Adipocyte (in vitro differentiated cells): ENCODE measurements around the gene PTPRN.
"Not testable (repeated sequence)": the region's sequence is repeated elsewhere in the genome, so short reads cannot be mapped to it uniquely, and the experiment has no call there.

Source experiments
- DNase-seq: peaks from one replicate; pipeline ENCODE4 v3.0.0-alpha.2; 2015; ENCODE audit warnings: low read depth
- H3K27me3 ChIP-seq: replicated peaks from 2 replicates; pipeline ENCODE4 v1.7.0; 2013; ENCODE audit warnings: mild to moderate bottlenecking, low read length, moderate library complexity; ENCODE audit not compliant: control insufficient read depth, insufficient read depth
- H3K36me3 ChIP-seq: 2 replicates; pipeline ENCODE4 v1.7.0; 2013; ENCODE audit warnings: low read length, mild to moderate bottlenecking, moderate library complexity; ENCODE audit not compliant: control insufficient read depth, insufficient read depth, severe bottlenecking
- H3K4me1 ChIP-seq: 2 replicates; pipeline ENCODE4 v1.7.0; 2013; ENCODE audit warnings: mild to moderate bottlenecking, low read length, moderate library complexity; ENCODE audit not compliant: control insufficient read depth, insufficient read depth
- H3K4me3 ChIP-seq: 2 replicates; pipeline ENCODE4 v1.7.0; 2013; ENCODE audit warnings: mild to moderate bottlenecking, low read length, moderate library complexity
- H3K9ac ChIP-seq: 2 replicates; pipeline ENCODE4 v1.7.0; 2013; ENCODE audit warnings: mild to moderate bottlenecking, low read length, moderate library complexity
- H3K9me3 ChIP-seq: 2 replicates; pipeline ENCODE4 v1.7.0; 2013; ENCODE audit warnings: mild to moderate bottlenecking, low read length, moderate library complexity; ENCODE audit not compliant: control insufficient read depth

PTPRN gene

DNA sequence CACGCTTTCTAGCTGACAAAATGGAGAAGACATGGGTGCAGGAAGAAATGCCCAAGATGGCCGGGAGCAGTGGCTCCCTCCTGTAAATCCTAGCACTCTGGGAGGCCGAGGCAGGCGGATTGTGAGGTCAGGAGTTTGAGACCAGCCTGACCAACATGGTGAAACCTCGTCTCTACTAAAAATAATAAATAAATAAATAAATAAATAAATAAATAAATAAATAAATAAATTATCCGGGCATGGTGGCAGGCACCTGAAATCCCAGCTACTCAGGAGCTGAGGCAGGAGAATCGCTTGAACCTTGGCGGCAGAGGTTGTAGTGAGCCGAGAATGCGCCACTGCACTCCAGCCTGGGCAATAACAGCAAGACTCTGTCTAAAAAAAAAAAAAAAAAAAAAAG lies 50.3 kb downstream of the PTPRN start:
- H3K4me3 ChIP-seq, H3K36me3 ChIP-seq, H3K9me3 ChIP-seq, H3K9ac ChIP-seq, DNase-seq, H3K27me3 ChIP-seq: not testable (repeated sequence)
- H3K4me1 ChIP-seq, result peaks cover 14% of the 10 kb centered on the region

DNA sequence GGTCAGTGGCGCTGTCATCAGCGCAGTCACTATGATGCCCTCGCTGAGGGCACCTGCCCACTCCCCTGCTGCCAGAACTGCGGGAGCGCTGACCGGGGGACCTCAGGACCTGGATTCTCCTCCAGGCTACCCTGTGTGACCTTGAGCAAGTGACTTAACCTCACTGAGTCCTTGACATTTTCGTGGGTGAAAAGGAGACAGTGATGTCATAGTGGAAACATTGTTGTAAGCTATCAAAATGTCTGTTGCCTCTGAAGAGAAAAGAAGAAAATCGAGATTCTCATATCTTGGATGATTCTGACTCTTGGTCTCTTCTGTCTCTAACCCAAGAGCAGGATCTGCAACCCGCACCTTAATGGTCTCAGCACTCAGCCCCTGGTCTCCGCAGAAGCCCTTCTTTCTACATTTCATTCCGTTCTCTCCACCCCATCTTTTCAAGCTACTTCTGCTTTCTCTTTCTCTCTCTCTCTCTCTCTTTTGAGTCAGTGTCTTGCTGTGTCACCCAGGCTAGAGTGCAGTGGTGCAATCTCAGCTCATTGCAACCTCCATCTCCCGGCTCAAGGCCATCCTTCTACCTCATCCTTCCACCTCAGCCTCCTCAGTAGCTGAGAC lies 54.5 kb downstream of the PTPRN start:
- no peak for DNase-seq
- peak overlapping the region; percentile 61 for H3K9ac ChIP-seq
- H3K4me1 ChIP-seq, result peaks cover 35% of the 10 kb centered on the region
- H3K9me3 ChIP-seq, result no peaks in the 10 kb centered on the region
- no peaks in the 10 kb centered on the region for H3K27me3 ChIP-seq
- peaks cover 3% of the 10 kb centered on the region for H3K36me3 ChIP-seq
- peak overlapping the region; percentile 81 for H3K4me3 ChIP-seq

DNA sequence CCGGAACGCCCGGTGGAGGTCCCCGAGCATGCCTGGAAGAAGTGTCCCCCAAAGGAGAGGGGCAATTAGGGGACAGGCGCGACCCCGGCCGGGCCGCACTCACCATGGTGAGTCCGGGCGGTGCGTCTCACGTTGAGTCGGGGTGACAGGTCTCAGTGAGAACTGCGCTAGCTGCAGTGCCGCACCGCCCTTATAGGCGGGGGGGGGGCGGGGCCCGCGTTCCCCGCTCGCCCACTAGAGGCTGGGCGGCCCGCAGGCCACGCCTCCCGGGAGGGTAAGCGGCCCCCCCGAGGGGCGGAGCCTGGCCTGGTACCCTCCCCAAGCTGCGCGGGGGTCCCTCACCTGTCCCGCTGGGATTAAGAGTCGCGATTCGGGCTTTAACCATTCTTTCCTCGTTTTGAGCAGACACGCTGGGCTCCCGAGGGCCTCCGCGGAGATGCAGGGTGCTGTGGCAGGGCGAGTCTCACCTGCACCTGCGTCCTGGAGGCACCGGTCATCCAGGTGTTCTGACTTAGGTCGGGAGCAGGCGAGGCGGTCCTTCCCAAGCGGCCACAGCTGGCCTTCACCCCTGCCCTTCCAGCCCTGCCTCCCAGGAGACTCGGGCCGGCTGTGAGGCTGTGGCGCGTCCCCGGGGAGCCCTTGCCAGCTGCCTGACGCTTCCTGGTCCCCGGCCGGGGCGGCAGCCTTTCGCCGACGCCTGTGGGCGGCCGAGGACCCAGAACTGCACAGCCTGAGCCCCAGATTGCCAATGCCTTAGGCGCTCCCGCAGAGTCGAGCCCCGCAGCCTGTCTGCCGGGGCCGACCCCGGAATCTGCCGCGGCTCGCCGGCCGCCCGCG lies 55.2 kb downstream of the PTPRN start, which contains the start of gene TUBA4A:
Gene TUBA4A (minus strand): TSS at position 166 of the 837 bp plus-strand sequence. CDS start 60 bp downstream, at position 106.
- peaks cover 42% of the 10 kb centered on the region for H3K4me1 ChIP-seq
- no peaks in the 10 kb centered on the region for H3K9me3 ChIP-seq
- H3K36me3 ChIP-seq, result peaks cover 3% of the 10 kb centered on the region
- peak within 1 kb of the TSS; percentile 61 for H3K9ac ChIP-seq
- H3K4me3 ChIP-seq, result peak within 1 kb of the TSS; percentile 81
- peak; percentile 72 for DNase-seq
- H3K27me3 ChIP-seq, result no peaks in the 10 kb centered on the region

DNA sequence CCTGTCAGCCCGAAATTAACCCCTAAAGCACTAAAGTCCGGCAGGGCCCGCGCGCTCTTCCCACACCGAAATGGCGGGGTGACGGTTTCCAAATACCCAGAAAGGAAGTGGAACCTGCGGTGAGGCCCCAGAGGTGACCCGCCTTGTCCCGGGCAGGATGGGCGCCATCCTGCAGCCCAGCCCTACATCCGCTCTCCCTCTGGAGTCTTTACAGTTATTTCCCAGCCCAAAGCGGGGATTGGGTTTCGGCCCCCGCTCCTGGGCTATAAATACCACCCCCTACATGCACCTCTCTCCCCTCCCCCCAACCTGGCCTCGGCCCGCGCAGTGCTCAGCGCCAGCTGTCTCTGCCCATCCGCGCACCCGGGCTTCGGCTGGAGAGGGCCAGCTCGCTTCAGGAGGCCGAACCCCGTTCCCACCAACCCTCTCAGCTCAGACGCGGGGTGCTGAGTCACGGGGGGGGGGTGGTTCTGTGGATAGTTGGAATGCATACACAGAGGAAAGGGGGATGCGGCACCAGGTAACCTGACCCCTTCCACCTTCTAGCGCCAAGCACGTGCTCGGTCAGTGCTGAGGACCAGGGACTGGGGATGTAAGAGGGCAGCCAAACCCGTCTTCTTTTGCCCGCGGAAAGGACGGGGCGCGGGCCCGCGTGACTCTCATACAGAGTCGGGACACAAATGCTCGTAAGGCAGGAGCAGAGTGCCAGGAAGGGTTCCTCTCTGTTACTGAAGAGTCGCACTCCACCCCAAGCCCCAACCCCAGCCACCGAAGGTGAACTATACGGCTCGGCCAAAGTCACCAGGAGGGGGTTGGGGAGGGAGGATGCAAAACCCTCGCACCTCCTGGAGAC lies 56.1 kb downstream of the PTPRN start, which contains the start of gene TUBA4B:
Gene TUBA4B (plus strand): TSS at position 344 of the 853 bp plus-strand sequence. CDS start 165 bp downstream, at position 509.
- peak within 1 kb of the TSS; percentile 81 for H3K4me3 ChIP-seq
- peak; percentile 43 for DNase-seq
- H3K27me3 ChIP-seq, result no peaks in the 10 kb centered on the region
- peaks cover 6% of the 10 kb centered on the region for H3K36me3 ChIP-seq
- H3K9me3 ChIP-seq, result no peaks in the 10 kb centered on the region
- peaks cover 46% of the 10 kb centered on the region for H3K4me1 ChIP-seq
- peak within 1 kb of the TSS; percentile 61 for H3K9ac ChIP-seq

DNA sequence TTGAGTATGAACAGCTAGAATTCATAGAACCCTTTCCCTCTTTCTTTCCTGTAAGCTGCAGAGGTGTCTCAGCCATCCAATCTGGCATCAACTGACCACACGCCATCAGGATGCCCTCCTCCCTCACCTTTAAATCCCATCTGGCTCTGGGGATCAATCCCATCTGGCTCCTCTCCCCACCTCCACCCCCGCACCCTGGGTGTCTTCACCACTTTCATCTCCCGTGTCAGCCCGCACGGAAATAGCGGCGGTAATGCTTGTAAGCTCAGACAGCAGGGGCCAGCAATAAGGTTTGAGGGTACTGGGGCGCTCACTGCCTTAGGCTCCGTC lies 56.7 kb downstream of the PTPRN start:
- Histone ChIP-seq H3K9ac (no peak overlapping the region), H3K4me1 (peaks cover 47% of the 10 kb centered on the region), H3K27me3 (no peaks in the 10 kb centered on the region), H3K4me3 (peak overlapping the region; percentile 81), H3K36me3 (peaks cover 12% of the 10 kb centered on the region), H3K9me3 (no peaks in the 10 kb centered on the region)
- no peak for DNase-seq

DNA sequence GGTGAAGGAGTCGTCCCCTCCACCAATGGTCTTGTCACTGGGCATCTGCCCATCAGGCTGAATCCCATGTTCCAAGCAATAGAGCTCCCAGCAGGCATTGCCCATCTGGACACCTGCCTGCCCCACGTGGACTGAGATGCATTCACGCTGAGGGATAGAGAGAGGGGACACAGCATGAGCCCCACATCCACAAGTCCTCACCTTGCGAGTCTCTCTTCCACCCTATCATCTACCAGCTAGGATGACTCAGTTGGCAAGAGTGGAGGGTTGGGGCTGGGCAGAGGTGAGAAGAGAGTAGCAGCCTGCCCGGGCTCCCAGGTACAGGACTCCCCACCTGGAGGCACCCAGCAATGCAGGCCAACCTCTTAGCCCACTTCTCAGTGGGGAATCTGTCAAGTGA lies 57.1 kb downstream of the PTPRN start:
- Histone ChIP-seq H3K4me3 (no peak overlapping the region), H3K9me3 (no peaks in the 10 kb centered on the region), H3K9ac (no peak overlapping the region), H3K36me3 (peaks cover 13% of the 10 kb centered on the region), H3K4me1 (peaks cover 50% of the 10 kb centered on the region), H3K27me3 (no peaks in the 10 kb centered on the region)
- no peak for DNase-seq

DNA sequence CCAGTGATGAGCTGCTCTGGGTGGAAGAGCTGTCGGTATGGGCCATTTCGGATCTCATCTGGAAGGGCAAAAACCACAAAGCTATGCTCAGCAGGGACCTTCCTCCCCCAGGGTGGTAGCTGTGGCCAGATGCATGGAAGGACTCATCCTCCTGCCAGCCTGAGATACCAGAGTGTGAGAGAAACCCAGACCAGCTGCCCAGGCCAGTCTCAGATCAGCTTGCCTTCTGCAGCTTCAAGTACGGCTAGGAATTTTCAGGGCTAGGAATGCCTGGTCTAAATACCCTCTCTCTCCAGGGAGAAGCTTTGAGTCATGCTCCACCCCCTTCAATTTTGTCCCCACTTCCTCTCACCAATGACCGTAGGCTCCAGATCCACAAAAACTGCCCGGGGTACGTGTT lies 57.5 kb downstream of the PTPRN start:
- no peak overlapping the region for H3K9ac ChIP-seq
- DNase-seq, result no peak
- no peak overlapping the region for H3K4me3 ChIP-seq
- H3K36me3 ChIP-seq, result peaks cover 13% of the 10 kb centered on the region
- no peaks in the 10 kb centered on the region for H3K27me3 ChIP-seq
- no peaks in the 10 kb centered on the region for H3K9me3 ChIP-seq
- H3K4me1 ChIP-seq, result peaks cover 54% of the 10 kb centered on the region

DNA sequence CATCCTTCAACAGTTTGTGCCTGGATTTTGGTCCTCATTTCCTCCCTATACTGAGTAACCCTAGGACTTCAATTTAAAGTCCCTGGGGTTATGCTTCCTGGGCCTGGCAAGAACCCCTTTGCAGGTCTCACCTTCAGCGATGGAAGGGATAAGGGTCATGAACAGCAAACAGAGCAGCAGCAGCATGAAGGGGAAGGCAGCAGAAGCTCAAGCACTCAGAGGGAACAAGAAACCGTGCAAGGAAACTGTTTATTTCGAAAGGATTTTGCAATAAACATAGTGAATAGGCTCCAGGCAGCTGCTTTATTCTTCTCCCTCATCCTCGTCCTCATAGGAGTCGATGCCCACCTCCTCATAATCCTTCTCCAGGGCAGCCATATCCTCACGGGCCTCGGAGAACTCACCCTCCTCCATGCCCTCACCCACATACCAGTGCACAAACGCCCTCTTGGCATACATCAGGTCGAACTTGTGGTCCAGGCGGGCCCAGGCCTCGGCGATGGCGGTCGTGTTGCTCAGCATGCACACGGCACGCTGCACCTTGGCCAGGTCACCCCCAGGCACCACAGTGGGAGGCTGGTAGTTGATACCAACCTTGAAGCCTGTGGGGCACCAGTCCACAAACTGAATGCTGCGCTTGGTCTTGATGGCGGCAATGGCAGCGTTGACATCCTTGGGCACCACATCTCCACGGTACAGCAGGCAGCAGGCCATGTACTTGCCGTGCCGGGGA lies 59.0 kb downstream of the PTPRN start:
- Histone ChIP-seq H3K4me3 (peak overlapping the region; percentile 44), H3K9ac (peak overlapping the region; percentile 77), H3K4me1 (peaks cover 64% of the 10 kb centered on the region), H3K27me3 (no peaks in the 10 kb centered on the region), H3K9me3 (no peaks in the 10 kb centered on the region), H3K36me3 (peaks cover 13% of the 10 kb centered on the region)
- DNase-seq, result peak; percentile 22

DNA sequence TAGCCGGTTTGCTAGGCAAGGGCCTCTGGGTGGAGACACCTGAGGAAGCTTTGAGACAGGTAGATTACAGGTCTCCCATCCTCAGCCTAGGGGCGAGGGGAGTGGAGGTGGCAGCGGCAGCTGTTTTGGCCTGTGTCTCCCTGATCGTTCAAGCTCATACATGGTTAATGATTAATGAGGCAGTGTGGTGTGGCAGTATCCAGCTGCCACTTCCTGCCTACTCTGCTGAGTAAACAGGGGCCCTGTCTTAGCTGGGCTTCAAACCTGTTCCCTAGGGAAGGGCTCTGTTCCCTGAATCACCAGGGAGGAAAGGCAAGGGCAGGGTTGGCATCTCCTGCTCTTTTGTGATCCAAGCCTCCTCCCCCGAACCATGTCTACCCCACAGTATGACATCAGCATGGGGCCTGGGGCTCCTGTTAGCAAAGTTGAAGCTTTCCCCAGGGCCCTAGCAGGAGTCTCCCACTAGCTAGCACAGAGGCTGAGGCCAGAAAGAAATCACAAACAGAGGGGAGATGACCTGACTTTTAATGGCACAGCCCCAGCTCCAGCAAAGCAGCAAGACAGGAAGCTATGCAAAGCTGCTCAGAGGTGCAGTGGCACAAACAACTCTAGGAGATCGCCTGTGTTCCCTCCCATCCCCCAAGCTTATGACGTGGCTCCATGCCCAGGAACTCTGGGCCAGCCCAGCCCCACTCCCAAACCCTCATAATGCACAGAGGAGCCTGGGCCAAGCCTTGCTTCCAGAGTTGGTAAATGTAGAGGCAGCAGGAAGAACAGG lies 59.8 kb downstream of the PTPRN start:
- H3K4me3 ChIP-seq, result peak overlapping the region; percentile 44
- no peaks in the 10 kb centered on the region for H3K27me3 ChIP-seq
- H3K9me3 ChIP-seq, result no peaks in the 10 kb centered on the region
- peak; percentile 78 for DNase-seq
- H3K4me1 ChIP-seq, result peaks cover 66% of the 10 kb centered on the region
- H3K36me3 ChIP-seq, result peaks cover 13% of the 10 kb centered on the region
- peak overlapping the region; percentile 77 for H3K9ac ChIP-seq

DNA sequence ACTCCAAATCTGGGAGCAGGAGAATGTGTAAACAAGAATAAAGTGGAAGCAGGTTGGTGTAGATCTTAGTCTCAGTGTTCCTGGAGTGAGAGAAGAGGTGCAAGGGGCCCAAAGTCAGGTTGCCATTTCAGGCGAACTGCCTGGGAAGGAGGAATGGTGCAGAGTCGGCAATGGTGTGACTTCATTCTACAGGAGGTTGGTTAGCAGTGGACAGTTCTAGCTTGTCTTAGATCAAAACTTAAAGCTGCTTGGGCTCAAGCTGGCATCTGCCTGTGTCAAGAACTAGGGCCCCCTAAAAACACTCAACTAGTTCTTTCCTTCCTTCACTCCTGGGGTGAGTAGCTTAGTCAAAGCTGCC lies 60.4 kb downstream of the PTPRN start:
- DNase-seq, result no peak
- H3K4me1 ChIP-seq, result peaks cover 62% of the 10 kb centered on the region
- H3K9ac ChIP-seq, result peak overlapping the region; percentile 77
- H3K36me3 ChIP-seq, result peaks cover 13% of the 10 kb centered on the region
- peak overlapping the region; percentile 26 for H3K4me3 ChIP-seq
- no peaks in the 10 kb centered on the region for H3K9me3 ChIP-seq
- no peaks in the 10 kb centered on the region for H3K27me3 ChIP-seq
